GM21447 (cell line): ENCODE results near the gene MTURN.

Experiments
- ATAC-seq: cut with Tn5 transposase; IDR thresholded peaks from one replicate; pipeline ENCODE4 v1.9.1; 2021; ENCODE audit not compliant: unreplicated experiment

The MTURN gene

GRCh38 chr7:30159698-30160143 is 24.9 kb downstream of the MTURN start:
- ATAC-seq: no peak

DNA sequence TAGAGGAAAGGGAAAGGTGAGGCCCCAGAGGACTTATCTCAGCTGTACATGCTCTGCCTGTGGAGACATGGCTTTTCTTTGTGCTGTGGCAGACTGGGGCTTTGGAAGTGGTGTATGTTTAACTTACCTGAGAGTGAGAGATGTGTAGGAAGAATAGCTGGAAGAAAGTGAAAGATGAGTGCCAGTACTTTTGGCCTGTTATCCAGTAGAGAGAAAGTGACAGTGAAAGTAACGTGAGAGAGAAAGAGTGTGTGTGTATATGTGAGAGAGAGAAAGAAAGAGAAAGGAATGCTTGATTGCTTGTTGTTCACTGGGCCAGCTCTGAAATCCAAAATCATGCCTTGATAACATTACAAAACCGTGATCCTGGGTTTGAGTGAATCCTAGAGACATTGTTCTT is 25.5 kb downstream of the MTURN start:
- ATAC-seq: no peak

DNA sequence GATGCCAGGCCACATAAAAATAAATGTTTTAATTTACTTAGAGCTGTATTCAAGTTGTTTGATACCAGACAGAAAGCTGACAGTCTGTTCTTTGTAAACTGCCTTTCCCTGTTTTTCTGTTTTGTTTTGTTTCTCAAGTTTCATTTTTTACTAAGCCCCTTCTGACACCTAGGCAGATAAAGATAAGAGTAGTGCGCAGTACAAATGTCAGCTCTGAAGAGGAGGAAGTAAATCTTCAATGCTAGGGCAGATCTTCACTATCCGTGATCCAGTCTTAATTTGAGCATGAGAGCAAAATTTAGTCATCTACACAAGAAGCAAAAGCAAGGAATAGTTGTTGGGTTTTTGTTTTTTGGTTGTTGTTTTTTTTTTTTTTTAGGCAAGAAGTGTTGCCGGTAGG is 27.3 kb downstream of the MTURN start:
- ATAC-seq: no peak

GRCh38 chr7:30162622-30163124 is 27.9 kb downstream of the MTURN start:
- peak; percentile 30 for ATAC-seq

DNA sequence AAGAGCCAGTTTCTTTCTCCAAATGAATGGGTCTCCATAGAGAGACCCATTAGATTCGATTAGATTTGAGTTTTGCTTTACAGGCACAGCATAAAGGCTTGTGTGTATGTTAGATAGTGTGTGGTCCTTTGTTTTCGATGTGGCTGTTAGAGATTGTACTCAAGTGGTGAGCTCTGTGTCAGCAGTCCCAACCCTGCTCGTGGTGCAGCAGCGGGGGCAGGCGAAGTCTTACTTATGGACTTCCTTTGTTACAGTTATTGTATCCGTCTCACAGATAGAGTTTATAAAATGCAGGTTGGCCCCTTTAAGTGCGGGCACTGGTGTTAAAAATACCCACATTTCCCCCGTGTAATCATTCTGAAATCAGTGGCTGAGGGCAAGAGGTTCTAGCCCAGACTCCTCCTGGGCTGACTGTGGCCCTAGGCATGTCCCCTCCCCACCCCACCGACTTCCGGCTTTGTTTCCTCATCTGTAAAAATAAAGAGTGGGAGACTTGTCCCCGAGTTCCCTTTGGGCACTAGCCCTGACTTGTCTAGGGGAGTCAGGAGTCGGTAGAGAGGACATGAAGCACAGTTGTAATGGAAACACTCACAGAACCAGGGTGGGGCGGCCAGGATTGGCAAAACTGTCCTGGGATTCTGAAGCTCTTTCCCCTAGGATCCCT is 28.6 kb downstream of the MTURN start:
- peak; percentile 40 for ATAC-seq

DNA sequence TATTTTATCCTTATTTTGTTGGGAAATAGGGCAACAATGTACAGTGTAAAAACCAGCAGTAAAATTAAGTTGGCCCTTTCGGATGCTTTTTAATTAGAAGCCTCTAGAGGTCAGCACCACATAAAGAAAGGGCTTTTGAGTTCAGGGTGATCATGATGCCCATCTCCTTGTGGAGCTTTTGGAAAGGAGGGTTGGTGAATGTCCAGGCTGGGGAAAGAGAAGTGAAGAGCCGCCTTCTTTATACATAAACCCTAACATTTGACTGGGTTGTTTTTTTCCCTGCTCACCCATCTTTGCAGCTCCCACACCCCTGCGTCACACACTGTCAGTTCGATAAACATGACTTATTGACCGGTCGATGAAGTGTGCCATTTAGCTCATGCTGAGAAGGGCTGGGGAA is 29.8 kb downstream of the MTURN start:
- ATAC-seq: peak; percentile 27

DNA sequence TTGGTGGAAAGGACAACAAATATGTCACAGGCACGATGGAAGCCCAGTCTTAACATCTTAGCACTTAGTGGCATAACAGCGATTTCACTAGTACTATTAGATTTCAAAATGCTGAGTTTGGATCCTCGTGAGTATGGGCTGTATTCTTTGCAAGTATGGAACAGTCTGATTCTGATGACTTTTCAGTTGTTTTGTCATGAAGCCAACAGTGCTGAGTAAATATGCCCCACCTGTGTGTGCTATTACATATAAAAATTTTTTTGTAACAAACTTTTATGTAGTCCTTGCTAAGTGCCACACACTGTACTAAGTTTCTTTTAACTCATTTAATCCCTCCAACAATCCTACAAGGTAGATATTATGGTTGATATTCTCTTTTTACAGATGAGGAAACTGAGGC is 30.8 kb downstream of the MTURN start:
- no peak for ATAC-seq

GRCh38 chr7:30166155-30166840 is 31.5 kb downstream of the MTURN start:
- no peak for ATAC-seq

- ATAC-seq: no peak
Observed at GRCh38 chr7:30166841-30167235, 32.1 kb downstream of the MTURN start.

DNA sequence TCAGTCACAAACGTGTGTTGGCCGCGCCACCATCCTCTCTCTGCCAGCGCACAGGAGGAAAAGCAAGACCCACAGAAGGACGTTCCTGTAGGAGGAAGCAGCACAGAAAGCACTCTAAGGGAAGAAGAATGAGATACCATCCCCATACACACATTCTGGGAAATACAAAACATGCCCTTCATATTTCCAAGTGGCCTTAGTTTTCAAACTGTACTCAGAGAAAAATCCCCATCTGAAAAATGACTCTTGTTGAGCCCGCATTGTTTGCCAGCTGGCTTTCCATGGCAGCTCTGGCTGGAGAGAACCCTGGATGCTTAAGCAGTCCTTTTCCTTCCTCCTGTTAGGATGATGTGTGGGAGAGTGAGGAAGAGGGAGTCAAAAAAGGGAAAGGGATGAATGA is 33.1 kb downstream of the MTURN start:
- ATAC-seq: no peak

DNA sequence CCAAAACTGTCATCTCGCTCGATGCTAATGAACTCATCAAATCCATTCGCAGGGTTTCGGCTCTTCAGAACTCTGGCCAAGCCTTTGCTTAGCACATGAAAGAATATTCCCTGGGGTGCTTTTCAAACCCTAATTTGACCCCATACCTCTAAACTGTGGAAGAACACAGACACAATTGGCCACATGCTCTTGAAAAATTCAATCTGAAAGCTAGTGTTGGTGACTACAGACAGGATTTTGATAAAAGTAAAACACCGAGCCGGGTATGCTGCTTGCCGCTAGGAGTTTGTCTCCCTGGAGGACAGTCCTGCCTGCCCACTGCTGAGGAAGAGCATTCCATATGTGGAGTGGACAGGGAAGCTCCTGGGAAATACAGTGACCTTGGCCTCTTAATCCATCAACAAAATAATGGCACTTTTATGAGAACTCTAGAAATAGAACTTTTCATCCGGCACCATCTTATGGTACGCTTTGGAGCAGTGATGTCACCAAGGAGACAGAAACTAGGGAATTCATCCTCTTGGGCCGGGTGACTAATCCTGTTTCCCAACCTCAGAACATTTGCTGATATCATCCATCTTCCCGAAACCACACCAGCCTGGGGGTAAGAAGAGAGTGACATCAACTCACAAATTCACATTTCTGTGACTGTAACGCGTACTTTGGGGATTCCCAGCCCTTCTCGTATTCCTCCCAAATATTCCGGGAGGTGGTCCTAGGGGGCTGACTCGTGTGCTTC is 34.2 kb downstream of the MTURN start:
- ATAC-seq: no peak

DNA sequence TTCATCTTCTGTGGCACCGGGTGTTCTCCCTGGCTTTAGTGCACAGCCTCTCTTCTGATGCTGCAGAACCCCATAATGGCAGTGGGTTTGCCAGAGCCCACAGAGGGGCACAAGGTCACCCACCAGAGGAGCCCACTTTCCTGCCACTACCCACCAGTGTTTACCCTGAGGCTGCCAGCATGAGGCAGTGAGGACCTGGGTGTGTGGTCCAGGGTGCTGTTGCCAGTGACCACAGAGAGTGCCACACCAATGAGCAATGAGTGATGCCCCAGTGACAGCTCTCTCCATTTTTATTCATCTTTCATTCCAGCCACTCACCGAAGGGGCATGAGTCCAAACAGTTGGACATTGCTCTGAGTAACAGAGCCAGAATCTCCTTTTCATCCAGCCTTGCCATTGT is 34.8 kb downstream of the MTURN start:
- ATAC-seq: no peak

DNA sequence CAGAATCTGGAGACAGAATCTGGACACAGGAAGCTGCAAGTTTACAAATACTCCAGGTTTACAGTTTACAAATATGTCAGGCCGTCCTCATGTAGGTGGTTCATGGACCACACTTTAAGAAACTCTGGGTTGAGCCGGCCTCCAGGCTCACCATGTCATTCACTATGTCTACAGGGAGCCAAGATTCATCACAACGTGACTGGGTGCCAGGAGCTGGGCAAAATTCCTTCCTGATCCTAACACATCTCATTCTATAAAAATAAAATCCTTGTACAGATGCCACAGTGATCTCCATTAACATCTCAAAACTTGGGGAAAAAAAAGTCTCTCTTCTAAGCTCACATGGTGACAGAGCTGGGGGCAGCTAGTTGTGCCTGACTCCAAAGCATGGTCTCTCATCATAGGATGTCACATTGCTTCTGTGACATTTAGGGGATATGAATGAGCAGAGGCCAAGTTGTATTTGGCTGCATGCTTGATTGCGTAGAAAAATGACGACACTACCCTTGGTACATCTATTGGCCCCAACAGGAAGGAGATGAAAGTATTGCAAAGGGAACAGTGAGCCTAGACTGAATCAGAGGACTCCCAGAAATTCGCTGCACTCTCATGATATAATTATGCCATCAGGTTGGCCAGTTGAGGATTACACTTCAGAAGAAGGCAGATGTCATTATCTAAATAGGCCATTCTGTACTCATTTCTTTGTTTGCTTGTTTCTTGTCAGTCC is 35.9 kb downstream of the MTURN start:
- ATAC-seq: no peak

DNA sequence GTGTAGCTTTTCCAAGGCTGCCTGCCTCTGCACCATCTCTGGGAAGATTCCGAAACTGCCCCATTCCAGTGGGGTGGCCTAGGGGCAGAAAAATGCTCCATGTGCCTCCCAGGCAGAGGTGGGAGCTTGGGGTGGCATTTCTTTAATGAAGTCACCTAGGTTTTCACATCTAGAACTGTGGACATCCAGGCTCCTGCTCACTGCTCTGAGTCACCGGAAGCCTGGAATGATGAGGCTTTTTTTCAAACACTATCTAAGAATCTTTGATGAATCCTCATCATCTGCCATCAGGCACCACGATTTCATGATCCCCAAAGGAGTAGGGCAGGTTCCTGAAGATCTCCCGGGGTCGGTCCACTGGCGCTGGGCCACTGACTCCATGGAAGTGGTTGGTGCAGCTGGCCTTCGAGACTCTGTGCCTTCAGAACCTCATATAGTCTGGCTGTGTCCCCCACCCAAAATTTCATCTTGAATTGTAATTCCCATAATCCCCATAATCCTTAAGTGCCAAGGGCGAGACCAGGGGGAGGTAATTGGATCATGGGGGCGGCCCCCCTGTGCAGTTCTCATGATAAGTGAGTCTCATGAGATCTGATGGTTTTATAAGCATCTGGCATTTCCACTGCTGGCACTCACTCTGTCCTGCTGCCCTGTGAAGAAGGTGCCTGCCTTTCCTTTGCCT is 37.1 kb downstream of the MTURN start:
- ATAC-seq: no peak

DNA sequence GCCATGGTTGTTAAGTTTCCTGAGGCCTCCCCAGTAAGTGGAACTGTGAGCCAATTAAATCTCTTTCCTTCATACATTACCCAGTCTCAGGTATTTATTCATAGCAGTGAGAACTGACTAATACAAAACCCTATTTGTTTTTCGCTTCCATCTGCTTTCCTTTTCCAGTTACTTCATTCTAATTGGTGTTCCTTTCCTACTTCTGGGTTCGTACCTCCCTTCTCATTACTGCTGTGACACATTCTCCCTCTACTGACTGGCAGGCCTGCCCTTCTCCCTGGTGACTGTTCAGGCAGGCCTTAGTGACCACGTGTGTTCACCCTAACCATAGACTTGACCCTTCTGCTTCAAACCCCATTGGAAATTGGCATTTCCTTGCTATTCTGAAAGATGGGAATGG is 37.7 kb downstream of the MTURN start:
- ATAC-seq: no peak

- no peak for ATAC-seq
Observed at GRCh38 chr7:30173058-30173897, 38.5 kb downstream of the MTURN start.

- ATAC-seq: no peak
Observed at GRCh38 chr7:30175180-30175579, 40.4 kb downstream of the MTURN start.

DNA sequence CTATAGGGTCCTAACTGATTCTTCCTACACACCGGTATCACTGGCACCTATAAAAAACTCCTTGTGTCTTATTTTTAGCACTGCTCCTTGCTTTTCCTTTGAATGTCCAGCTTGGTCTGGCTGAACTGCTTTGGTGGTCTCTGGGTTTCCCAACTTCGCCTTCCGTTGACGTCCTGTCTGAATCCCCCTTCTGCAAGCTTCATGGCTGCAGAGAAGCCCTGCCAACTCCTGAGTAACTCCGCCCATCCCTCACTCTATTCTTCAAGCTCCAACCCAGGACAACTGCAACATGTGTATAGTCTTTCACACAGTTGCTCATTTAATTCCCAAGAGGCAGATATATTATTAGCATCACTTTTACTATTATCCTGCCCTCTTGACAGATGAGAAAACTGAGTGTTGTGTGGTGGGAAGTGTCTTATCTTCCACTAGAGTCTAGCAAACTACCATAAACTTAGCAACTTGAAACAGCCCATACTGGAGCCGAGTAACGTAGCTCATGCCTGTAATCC is 40.9 kb downstream of the MTURN start:
- no peak for ATAC-seq

- ATAC-seq: no peak
Observed at GRCh38 chr7:30176463-30177109, 41.8 kb downstream of the MTURN start.
